Breast epithelium (tissue), 3 donors: ENCODE data around the gene LDAH.

Experiments used
- POLR2A ChIP-seq: fragments of 450-650 bp; IDR thresholded peaks from one replicate; pipeline ENCODE4 v1.6.1; 2016; ENCODE audit warnings: antibody characterized with exemption, mild to moderate bottlenecking, moderate library complexity
- POLR2AphosphoS5 ChIP-seq, 3 donors: sonication (generic); formaldehyde crosslinking; IDR thresholded peaks; one replicate each; pipeline ENCODE4 v1.6.1; 2017; ENCODE audit warnings: antibody characterized with exemption in 3 of 3
- TF ChIP-seq, protein P1 (sequence below), 3 donors: fragments of 450-650 bp; IDR thresholded peaks; one replicate each; pipeline ENCODE4 v1.5.1; 2016 to 2017; ENCODE audit warnings: antibody characterized with exemption in 3 of 3, mild to moderate bottlenecking in 3 of 3, moderate library complexity in 3 of 3

DNA sequence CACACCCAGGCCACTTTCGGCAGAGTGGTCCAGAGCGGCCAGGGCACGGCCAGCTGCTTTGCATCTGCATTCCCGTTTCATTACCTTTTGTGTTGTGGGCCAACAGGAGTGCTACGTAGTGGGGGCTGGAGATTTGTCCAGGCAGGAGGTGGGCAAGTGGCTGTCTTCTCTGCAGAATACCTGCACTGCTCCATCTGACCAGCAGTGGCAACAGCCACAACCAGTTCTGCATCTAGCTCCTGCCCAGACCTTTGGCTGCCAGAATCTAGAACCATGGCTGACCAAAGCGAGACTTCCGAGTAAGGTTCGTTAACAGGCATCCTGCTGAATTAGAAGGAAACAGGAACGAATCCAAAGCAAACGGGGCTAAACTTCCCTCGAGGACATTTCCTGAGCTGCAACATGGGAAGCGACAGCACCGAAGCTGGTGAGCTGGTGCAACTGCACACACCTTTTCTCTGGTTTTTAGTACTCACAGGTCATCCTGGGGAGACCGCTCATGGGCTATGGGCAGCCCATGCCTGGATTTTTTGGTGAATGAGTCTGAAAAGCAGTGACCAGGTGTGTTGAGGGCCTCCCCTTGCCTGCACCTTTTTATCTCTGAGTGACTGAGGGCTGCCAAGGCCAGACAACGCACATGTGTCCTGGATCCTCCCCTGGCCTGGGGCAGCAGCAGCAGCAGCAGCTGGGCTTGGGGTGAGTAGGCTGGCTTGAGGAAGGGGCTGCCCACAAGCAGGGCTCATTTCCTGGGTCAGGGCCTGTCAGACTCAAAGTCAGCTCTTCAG is 145.4 kb downstream of the LDAH start:
- TF ChIP-seq, protein P1, sequence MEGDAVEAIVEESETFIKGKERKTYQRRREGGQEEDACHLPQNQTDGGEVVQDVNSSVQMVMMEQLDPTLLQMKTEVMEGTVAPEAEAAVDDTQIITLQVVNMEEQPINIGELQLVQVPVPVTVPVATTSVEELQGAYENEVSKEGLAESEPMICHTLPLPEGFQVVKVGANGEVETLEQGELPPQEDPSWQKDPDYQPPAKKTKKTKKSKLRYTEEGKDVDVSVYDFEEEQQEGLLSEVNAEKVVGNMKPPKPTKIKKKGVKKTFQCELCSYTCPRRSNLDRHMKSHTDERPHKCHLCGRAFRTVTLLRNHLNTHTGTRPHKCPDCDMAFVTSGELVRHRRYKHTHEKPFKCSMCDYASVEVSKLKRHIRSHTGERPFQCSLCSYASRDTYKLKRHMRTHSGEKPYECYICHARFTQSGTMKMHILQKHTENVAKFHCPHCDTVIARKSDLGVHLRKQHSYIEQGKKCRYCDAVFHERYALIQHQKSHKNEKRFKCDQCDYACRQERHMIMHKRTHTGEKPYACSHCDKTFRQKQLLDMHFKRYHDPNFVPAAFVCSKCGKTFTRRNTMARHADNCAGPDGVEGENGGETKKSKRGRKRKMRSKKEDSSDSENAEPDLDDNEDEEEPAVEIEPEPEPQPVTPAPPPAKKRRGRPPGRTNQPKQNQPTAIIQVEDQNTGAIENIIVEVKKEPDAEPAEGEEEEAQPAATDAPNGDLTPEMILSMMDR (IDR thresholded peaks at IDR 0.05), result no peak
- TF ChIP-seq POLR2AphosphoS5 (IDR thresholded peaks at IDR 0.05), result no peak
- no peak for TF ChIP-seq POLR2A
